ENCODE measurements around the gene HIKESHI. TPM values are rescaled to one million over a fixed set of nuclear protein-coding genes. Genes with fewer than 3 reads are reported as not detected.

The HIKESHI gene
- total and polyA plus RNA-seq, 2 of the 8 experiments (the other 6 are each of a cell fraction or from before 2014, with no cell fraction given), result 65.4 to 90.2 TPM

DNA sequence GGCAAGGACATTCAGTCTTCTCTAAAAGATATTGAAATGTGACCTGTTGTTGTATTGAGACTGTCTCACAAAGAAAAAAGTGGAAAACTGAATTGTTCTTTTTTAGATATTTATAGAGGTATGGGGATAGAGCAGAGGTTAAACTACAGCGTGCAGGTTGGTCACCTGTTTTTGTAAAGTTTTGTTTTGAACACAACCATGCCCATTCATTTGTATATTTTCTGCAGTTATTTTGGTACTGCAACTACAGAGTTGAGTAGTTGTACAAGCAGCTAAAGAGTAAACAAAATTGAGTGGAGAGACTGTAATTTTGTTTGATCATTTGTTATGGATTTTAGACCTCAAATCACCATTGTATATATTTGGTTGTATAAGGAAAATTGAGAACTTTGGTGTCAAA is 46.1 kb upstream of the HIKESHI start (continued):
- TF ChIP-seq CHD7 (IDR thresholded peaks at IDR 0.05; ENCODE audit: insufficient replicate concordance, low read length), result no peak
